Activated CD8-positive, alpha-beta T cell treated with anti-CD3 and anti-CD28 coated beads for 36 hours (primary cell): ENCODE results near the gene PFKL. TPM values are rescaled to one million over a fixed set of nuclear protein-coding genes. Genes with fewer than 3 reads are reported as not detected.

ENCODE experiments used
- ATAC-seq: fragments of 200-7000 bp; cut with Tn5 transposase; one replicate; pipeline ENCODE4 v1.10.0; 2021; ENCODE audit warnings: mild to moderate bottlenecking, moderate library complexity
- CTCF ChIA-PET: fragments of 350-600 bp; sonication (Branson Sonifier 250); formaldehyde crosslinking; loops from one replicate; lab custom pipeline; 2021; ENCODE audit warnings: antibody characterized with exemption; lab: Charles Lee
- POLR2A ChIA-PET: fragments of 350-600 bp; sonication (Branson Sonifier 250); formaldehyde crosslinking; loops from one replicate; lab custom pipeline; 2021; ENCODE audit warnings: antibody characterized with exemption; lab: Charles Lee
- DNase-seq: peaks from one replicate; pipeline ENCODE4 v3.0.0-alpha.2; 2020
- H3K27ac Mint-ChIP-seq: one replicate; pipeline ENCODE4 v1.8.0; 2021; ENCODE audit warnings: mild to moderate bottlenecking, mixed read lengths
- H3K27me3 Mint-ChIP-seq: one replicate; pipeline ENCODE4 v1.8.0; 2021; ENCODE audit warnings: mixed read lengths
- H3K36me3 Mint-ChIP-seq: one replicate; pipeline ENCODE4 v1.8.0; 2021; ENCODE audit warnings: low read depth, mixed read lengths
- H3K4me1 Mint-ChIP-seq: one replicate; pipeline ENCODE4 v1.8.0; 2021; ENCODE audit warnings: low read depth, mixed read lengths
- H3K4me3 Mint-ChIP-seq: one replicate; pipeline ENCODE4 v1.8.0; 2021; ENCODE audit warnings: mild to moderate bottlenecking, moderate library complexity, mixed read lengths
- H3K9me3 Mint-ChIP-seq: one replicate; pipeline ENCODE4 v1.8.0; 2021; ENCODE audit warnings: mixed read lengths
- intact Hi-C: fragments of 100-400 bp; cut with micrococcal nuclease; formaldehyde crosslinking; loops from one replicate; pipeline ENCODE4 v1.10.0; 2022
- total RNA-seq, 2 experiments: library from RNA; stranded (reverse); gene quantifications; one replicate each; pipeline ENCODE4 v1.2.3, GENCODE V29; 2021
- TF ChIP-seq, protein P1 (sequence below): fragments of 200-600 bp; IDR thresholded peaks from one replicate; pipeline ENCODE4 v1.8.0; 2022; ENCODE audit warnings: antibody characterized with exemption, mild to moderate bottlenecking

Gene PFKL
- total RNA-seq, 2 experiments from 2014 or later, result 188 to 200 TPM

- Mint-ChIP-seq H3K4me1 (no peaks in the 10 kb centered on the region), H3K27me3 (no peaks in the 10 kb centered on the region), H3K4me3 (no peak overlapping the region), H3K36me3 (no peaks in the 10 kb centered on the region), H3K27ac (no peak overlapping the region), H3K9me3 (no peaks in the 10 kb centered on the region)
- intact Hi-C loops, result no loop called here
- POLR2A ChIA-PET, result interaction anchor here (1.2 kb wide), 1 partner anchor 12 kb away, joined by 5 read pairs; no protein-coding TSS in a partner anchor
- CTCF ChIA-PET, result no interaction called here
- TF ChIP-seq, protein P1, sequence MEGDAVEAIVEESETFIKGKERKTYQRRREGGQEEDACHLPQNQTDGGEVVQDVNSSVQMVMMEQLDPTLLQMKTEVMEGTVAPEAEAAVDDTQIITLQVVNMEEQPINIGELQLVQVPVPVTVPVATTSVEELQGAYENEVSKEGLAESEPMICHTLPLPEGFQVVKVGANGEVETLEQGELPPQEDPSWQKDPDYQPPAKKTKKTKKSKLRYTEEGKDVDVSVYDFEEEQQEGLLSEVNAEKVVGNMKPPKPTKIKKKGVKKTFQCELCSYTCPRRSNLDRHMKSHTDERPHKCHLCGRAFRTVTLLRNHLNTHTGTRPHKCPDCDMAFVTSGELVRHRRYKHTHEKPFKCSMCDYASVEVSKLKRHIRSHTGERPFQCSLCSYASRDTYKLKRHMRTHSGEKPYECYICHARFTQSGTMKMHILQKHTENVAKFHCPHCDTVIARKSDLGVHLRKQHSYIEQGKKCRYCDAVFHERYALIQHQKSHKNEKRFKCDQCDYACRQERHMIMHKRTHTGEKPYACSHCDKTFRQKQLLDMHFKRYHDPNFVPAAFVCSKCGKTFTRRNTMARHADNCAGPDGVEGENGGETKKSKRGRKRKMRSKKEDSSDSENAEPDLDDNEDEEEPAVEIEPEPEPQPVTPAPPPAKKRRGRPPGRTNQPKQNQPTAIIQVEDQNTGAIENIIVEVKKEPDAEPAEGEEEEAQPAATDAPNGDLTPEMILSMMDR, result no peak
- no peak for DNase-seq
- no peak for ATAC-seq
Observed at GRCh38 chr21:44325386-44326271, 25.8 kb downstream of the PFKL start.

- no peaks in the 10 kb centered on the region for H3K4me1 Mint-ChIP-seq
- H3K9me3 Mint-ChIP-seq, result no peaks in the 10 kb centered on the region
- ChIA-PET CTCF (no interaction called here), POLR2A (interaction anchor here (1.2 kb wide), 1 partner anchor 12 kb away, joined by 5 read pairs; no protein-coding TSS in a partner anchor)
- no peaks in the 10 kb centered on the region for H3K36me3 Mint-ChIP-seq
- no peak overlapping the region for H3K27ac Mint-ChIP-seq
- no peaks in the 10 kb centered on the region for H3K27me3 Mint-ChIP-seq
- no peak overlapping the region for H3K4me3 Mint-ChIP-seq
- intact Hi-C loops, result no loop called here
- ATAC-seq (no peak), DNase-seq (no peak)
- TF ChIP-seq, protein P1, result no peak
Observed at GRCh38 chr21:44326272-44326647, 26.4 kb downstream of the PFKL start.

- H3K36me3 Mint-ChIP-seq, result no peaks in the 10 kb centered on the region
- TF ChIP-seq, protein P1, result no peak
- intact Hi-C loops, result no loop called here
Observed at GRCh38 chr21:44326716-44327602, 27.1 kb downstream of the PFKL start.

GRCh38 chr21:44327603-44327974 is 27.7 kb downstream of the PFKL start:
- Mint-ChIP-seq H3K9me3 (no peaks in the 10 kb centered on the region), H3K4me1 (no peaks in the 10 kb centered on the region), H3K27ac (no peak overlapping the region), H3K4me3 (no peak overlapping the region), H3K36me3 (no peaks in the 10 kb centered on the region), H3K27me3 (no peaks in the 10 kb centered on the region)
- TF ChIP-seq, protein P1, result no peak
- ChIA-PET CTCF (no interaction called here), POLR2A (interaction anchor here (0.7 to 2.0 kb wide), 3 partner anchors 10 to 14 kb away, joined by 3 to 11 read pairs (median 4); no protein-coding TSS in a partner anchor)
- intact Hi-C loops, result no loop called here
- ATAC-seq, result no peak
- DNase-seq, result no peak

More at GRCh38 chr21:44326716-44327602, 27.1 kb downstream of the PFKL start:
- Mint-ChIP-seq H3K27ac (no peak overlapping the region), H3K4me3 (no peak overlapping the region), H3K4me1 (no peaks in the 10 kb centered on the region), H3K27me3 (no peaks in the 10 kb centered on the region), H3K9me3 (no peaks in the 10 kb centered on the region)
- ATAC-seq (no peak), DNase-seq (no peak)
- CTCF ChIA-PET, result no interaction called here
- POLR2A ChIA-PET, result interaction anchor here (1.2 kb wide), 1 partner anchor 11 kb away, joined by 5 read pairs; no protein-coding TSS in a partner anchor
